ENCODE measurements around the gene PRDM2.
"Not testable (repeated sequence)": the region's sequence is repeated elsewhere in the genome, so short reads cannot be mapped to it uniquely, and the experiment has no call there.

PRDM2 gene

GRCh38 chr1:13699936-13700520 is at the start of gene PRDM2:
Gene PRDM2, plus strand, starts transcription at chr1:13700188. Its CDS starts 15,418 bp downstream, at chr1:13715606.
- peak in 12 of 14 donors; percentile 11 to 75 (median 48) for DNase-seq

- no peak for DNase-seq
Observed at GRCh38 chr1:13651279-13651678, 48.7 kb upstream of the PRDM2 start.

GRCh38 chr1:13652238-13652637 is 47.8 kb upstream of the PRDM2 start:
- DNase-seq = no peak

GRCh38 chr1:13661539-13661938 is 38.4 kb upstream of the PRDM2 start:
- DNase-seq = no peak

- DNase-seq = no peak
Observed at GRCh38 chr1:13662493-13662892, 37.5 kb upstream of the PRDM2 start.

- no peak for DNase-seq
Observed at GRCh38 chr1:13663969-13664368, 36.0 kb upstream of the PRDM2 start.

- no peak for DNase-seq
Observed at GRCh38 chr1:13664451-13664850, 35.5 kb upstream of the PRDM2 start.

GRCh38 chr1:13666317-13666716 is 33.7 kb upstream of the PRDM2 start:
- no peak for DNase-seq

GRCh38 chr1:13667691-13668090 is 32.3 kb upstream of the PRDM2 start:
- no peak for DNase-seq

- DNase-seq = no peak
Observed at GRCh38 chr1:13674377-13674776, 25.6 kb upstream of the PRDM2 start.

- no peak for DNase-seq
Observed at GRCh38 chr1:13675151-13675651, 24.8 kb upstream of the PRDM2 start.

- no peak for DNase-seq
Observed at GRCh38 chr1:13677896-13678295, 22.1 kb upstream of the PRDM2 start.

GRCh38 chr1:13679651-13680050 is 20.3 kb upstream of the PRDM2 start:
- DNase-seq = no peak

GRCh38 chr1:13680609-13681008 is 19.4 kb upstream of the PRDM2 start:
- DNase-seq = not testable (repeated sequence)

- DNase-seq = no peak
Observed at GRCh38 chr1:13681921-13682320, 18.1 kb upstream of the PRDM2 start.

GRCh38 chr1:13682444-13682843 is 17.5 kb upstream of the PRDM2 start:
- DNase-seq = no peak

- DNase-seq = no peak
Observed at GRCh38 chr1:13683206-13683605, 16.8 kb upstream of the PRDM2 start.

GRCh38 chr1:13687151-13687715 is 12.8 kb upstream of the PRDM2 start:
- DNase-seq = no peak

- DNase-seq = not testable (repeated sequence)
Observed at GRCh38 chr1:13693094-13693493, 6.9 kb upstream of the PRDM2 start.

- no peak for DNase-seq
Observed at GRCh38 chr1:13694886-13695684, 4.9 kb upstream of the PRDM2 start.

GRCh38 chr1:13697738-13698137 is 2.2 kb upstream of the PRDM2 start:
- DNase-seq = no peak

- peak in 3 of 14 donors; percentile 15 to 18 (median 18) for DNase-seq
Observed at GRCh38 chr1:13699510-13699909, 478 bp upstream of the PRDM2 start.

- peak in 12 of 14 donors; percentile 25 to 76 (median 60) for DNase-seq
Observed at GRCh38 chr1:13700521-13701270, 708 bp downstream of the PRDM2 start.
